Mesodermal cell (in vitro differentiated cells): Measurements from ENCODE around the gene CSHL1.
"Not testable (repeated sequence)": the region's sequence is repeated elsewhere in the genome, so short reads cannot be mapped to it uniquely, and the experiment has no call there.

Experiments used
- H3K27ac ChIP-seq: 2 replicates; pipeline ENCODE4 v1.7.0; 2013; ENCODE audit warnings: mild to moderate bottlenecking, low read depth, low read length, moderate library complexity; ENCODE audit not compliant: severe bottlenecking
- H3K36me3 ChIP-seq: 2 replicates; pipeline ENCODE4 v1.7.1; 2013; ENCODE audit warnings: mild to moderate bottlenecking, low read length, moderate library complexity; ENCODE audit not compliant: control insufficient read depth, insufficient read depth
- H3K4me1 ChIP-seq: one replicate; pipeline ENCODE4 v1.7.1; 2013; ENCODE audit warnings: mild to moderate bottlenecking, low read length; ENCODE audit not compliant: insufficient read depth, control insufficient read depth, poor library complexity, severe bottlenecking
- H3K4me3 ChIP-seq: 2 replicates; pipeline ENCODE4 v1.7.0; 2013; ENCODE audit warnings: low read length, control low read depth, mild to moderate bottlenecking; ENCODE audit not compliant: insufficient read depth, poor library complexity, severe bottlenecking; ENCODE audit errors: extremely low read depth
- H3K9me3 ChIP-seq: 2 replicates; pipeline ENCODE4 v1.7.1; 2013; ENCODE audit warnings: mild to moderate bottlenecking, low read length, moderate library complexity; ENCODE audit not compliant: control insufficient read depth
- WGBS, 2 experiments: methylation state at CpG; one replicate each; pipeline ENCODE4 v1.1.5; 2013; ENCODE audit warnings: missing lambda C conversion rate in 2 of 2; ENCODE audit not compliant: insufficient coverage in 2 of 2; 5-methylcytosine and 5-hydroxymethylcytosine counted together

The CSHL1 gene

GRCh38 chr17:63881935-63882601 lies 29.0 kb downstream of the CSHL1 start, which contains the start of gene GH2:
Gene GH2 (minus strand): TSS chr17:63881944. CDS start chr17:63881801, 143 bp downstream.
- 54 to 92% methylated on average over 3 to 5 of the region's 15 CpGs for WGBS, 2 experiments
- Histone ChIP-seq H3K27ac (no peak within 1 kb of the TSS), H3K4me1 (no peaks in the 10 kb centered on the region), H3K36me3 (no peaks in the 10 kb centered on the region), H3K4me3 (no peak within 1 kb of the TSS), H3K9me3 (no peaks in the 10 kb centered on the region)

GRCh38 chr17:63881337-63881736 lies 29.7 kb downstream of the CSHL1 start:
- H3K4me1 ChIP-seq, H3K9me3 ChIP-seq, H3K4me3 ChIP-seq, H3K27ac ChIP-seq, H3K36me3 ChIP-seq: not testable (repeated sequence)
- 50 to 70% methylated on average over 8 to 10 of the region's 11 CpGs for WGBS, 2 experiments

- no peaks in the 10 kb centered on the region for H3K9me3 ChIP-seq
- H3K4me3 ChIP-seq = no peak overlapping the region
- no peaks in the 10 kb centered on the region for H3K4me1 ChIP-seq
- no peaks in the 10 kb centered on the region for H3K36me3 ChIP-seq
- 89 to 94% methylated on average over 10 of the region's 12 CpGs for WGBS, 2 experiments
- no peak overlapping the region for H3K27ac ChIP-seq
These were observed 30.4 kb downstream of the CSHL1 start for GRCh38 chr17:63880706-63881105.

GRCh38 chr17:63878413-63878812 lies 32.6 kb downstream of the CSHL1 start:
- H3K4me3 ChIP-seq, H3K4me1 ChIP-seq, H3K36me3 ChIP-seq, H3K9me3 ChIP-seq, H3K27ac ChIP-seq: not testable (repeated sequence)
- 90 to 92% methylated on average over 7 to 9 of the region's 9 CpGs for WGBS, 2 experiments

- H3K9me3 ChIP-seq, H3K36me3 ChIP-seq, H3K4me3 ChIP-seq, H3K4me1 ChIP-seq, H3K27ac ChIP-seq: not testable (repeated sequence)
- WGBS, 2 experiments = 90 to 97% methylated on average over 3 to 4 of the region's 6 CpGs
These were observed 36.4 kb downstream of the CSHL1 start for GRCh38 chr17:63874693-63875092.

GRCh38 chr17:63874061-63874626 lies 36.9 kb downstream of the CSHL1 start:
- H3K4me1 ChIP-seq, H3K36me3 ChIP-seq, H3K9me3 ChIP-seq, H3K4me3 ChIP-seq, H3K27ac ChIP-seq: not testable (repeated sequence)
- 73 to 87% methylated on average over 3 to 4 of the region's 8 CpGs for WGBS, 2 experiments

- H3K36me3 ChIP-seq, H3K9me3 ChIP-seq, H3K27ac ChIP-seq, H3K4me3 ChIP-seq, H3K4me1 ChIP-seq: not testable (repeated sequence)
- WGBS, 2 experiments = no CpG with 5 or more reads among the region's 7 CpGs
These were observed 37.5 kb downstream of the CSHL1 start, which contains the start of gene CSH2 for GRCh38 chr17:63873577-63873976. Gene CSH2 (minus strand): TSS chr17:63873677. CDS start chr17:63873614, 63 bp downstream.

GRCh38 chr17:63871646-63872365 lies 39.3 kb downstream of the CSHL1 start:
- not testable (repeated sequence) for H3K4me1 ChIP-seq, H3K36me3 ChIP-seq, H3K4me3 ChIP-seq, H3K27ac ChIP-seq, H3K9me3 ChIP-seq
- 88% methylated on average over 3 of the region's 15 CpGs; no CpG with 5 or more reads in 1 of the 2 experiments for WGBS, 2 experiments

- H3K9me3 ChIP-seq, H3K4me3 ChIP-seq, H3K27ac ChIP-seq, H3K36me3 ChIP-seq, H3K4me1 ChIP-seq: not testable (repeated sequence)
- WGBS, 2 experiments = no CpG with 5 or more reads among the region's 4 CpGs
These were observed 40.8 kb downstream of the CSHL1 start for GRCh38 chr17:63870292-63870665.

- not testable (repeated sequence) for H3K9me3 ChIP-seq, H3K4me3 ChIP-seq, H3K36me3 ChIP-seq, H3K4me1 ChIP-seq
- H3K27ac ChIP-seq = peak overlapping the region; percentile 67
- WGBS, 2 experiments = 78 to 100% methylated on average over 1 to 5 of the region's 9 CpGs
These were observed 41.4 kb downstream of the CSHL1 start for GRCh38 chr17:63869491-63870291.
